Aorta (tissue), 5 donors: ENCODE results near the gene FZD1. TPM values are rescaled to one million over a fixed set of nuclear protein-coding genes. Genes with fewer than 3 reads are reported as not detected.

Source experiments
- ATAC-seq: fragments of 200-7000 bp; cut with Tn5 transposase; one replicate; pipeline ENCODE4 v1.9.1; 2022; ENCODE audit warnings: moderate library complexity; ENCODE audit not compliant: low FRiP score
- DNase-seq, 2 donors: peaks; one replicate each; pipeline ENCODE4 v3.0.0-alpha.2; 2020
- H3K27ac ChIP-seq, 2 donors: one replicate each; pipeline ENCODE4 v1.5.1; 2013; ENCODE audit warnings: low read length in 2 of 2, mild to moderate bottlenecking in 2 of 2, moderate library complexity in 2 of 2, control low read depth in 1 of 2, inconsistent platforms in 1 of 2, low read depth in 1 of 2
- H3K27me3 ChIP-seq, 2 donors: one replicate each; pipeline ENCODE4 v1.6.1; 2013; ENCODE audit warnings: control low read depth in 1 of 2, low read length in 1 of 2, mild to moderate bottlenecking in 1 of 2, moderate library complexity in 1 of 2; ENCODE audit not compliant: insufficient read depth in 2 of 2, control insufficient read depth in 1 of 2
- H3K36me3 ChIP-seq, 2 donors: one replicate each; pipeline ENCODE4 v1.6.1; 2013; ENCODE audit warnings: control low read depth in 1 of 2, low read length in 1 of 2, mild to moderate bottlenecking in 1 of 2; ENCODE audit not compliant: insufficient read depth in 2 of 2, control insufficient read depth in 1 of 2
- H3K4me1 ChIP-seq, 2 donors: one replicate each; pipeline ENCODE4 v1.6.1; 2013; ENCODE audit warnings: low read length in 2 of 2, control low read depth in 1 of 2, mild to moderate bottlenecking in 1 of 2, moderate library complexity in 1 of 2; ENCODE audit not compliant: insufficient read depth in 2 of 2, control insufficient read depth in 1 of 2
- H3K4me3 ChIP-seq, 2 donors: one replicate each; pipeline ENCODE4 v1.5.1; 2013; ENCODE audit warnings: low read length in 2 of 2, control low read depth in 1 of 2, mild to moderate bottlenecking in 1 of 2
- H3K9me3 ChIP-seq: one replicate; pipeline ENCODE4 v1.6.1; 2013; ENCODE audit warnings: mild to moderate bottlenecking, low read length; ENCODE audit not compliant: control insufficient read depth
- WGBS, 2 donors: extraction: QIAGEN DNeasy Blood & Tissue Kit; methylation state at CpG; one replicate each; pipeline ENCODE4 v1.1.7; 2013; 5-methylcytosine and 5-hydroxymethylcytosine counted together
- intact Hi-C, 2 donors: fragments of 100-400 bp; cut with DNase I; formaldehyde crosslinking; loops; one replicate each; pipeline versions ENCODE4 v1.14.2 to v1.15.0; 2022
- polyA plus RNA-seq, 2 donors: library from polyadenylated mRNA; stranded (reverse); fragments of 200-250 nt; gene quantifications; one replicate each; pipeline ENCODE4 v1.2.3, GENCODE V29; 2013
- total RNA-seq, 2 donors: library from RNA; stranded (reverse); fragmentation: NEBNext Ultra II Directional; extraction: Animal tissue kit (Norgen Biotek cat#: 25700); gene quantifications; one replicate each; pipeline ENCODE4 v1.2.1, GENCODE V29; 2021
- donor health status: healthy with polysubstance abuse.
- donor health status: Bipolar disorder and iron deficiency.
- donor health status: DM: no; HTN: no; CAD: no.
- donor health status: DM: no; HTN: no; CAD: no.
- donor health status: DM: yes; HTN: yes; CAD: no.

Gene FZD1
- total and polyA plus RNA-seq, 4 donors: 8.8 to 49.2 (median 27.3) TPM

- no peaks in the 10 kb centered on the region for H3K9me3 ChIP-seq
- ATAC-seq: no peak
- no peak overlapping the region for H3K4me3 ChIP-seq
- DNase-seq: no peak
- H3K27ac ChIP-seq: no peak overlapping the region
- intact Hi-C loops: no loop called here
- H3K4me1 ChIP-seq: peaks cover 2 to 3% of the 10 kb centered on the region in 2 donors
- no peaks in the 10 kb centered on the region for H3K36me3 ChIP-seq
- H3K27me3 ChIP-seq: no peaks in the 10 kb centered on the region
- 90 to 92% methylated on average over 5 of the region's 5 CpGs for WGBS, 2 donors
Measured at GRCh38 chr7:91289633-91290254, 25.5 kb downstream of the FZD1 start.

- intact Hi-C loops: no loop called here
- WGBS, 2 donors: 96 to 97% methylated on average over 5 of the region's 5 CpGs
Measured at GRCh38 chr7:91291302-91291701, 27.1 kb downstream of the FZD1 start.

DNA sequence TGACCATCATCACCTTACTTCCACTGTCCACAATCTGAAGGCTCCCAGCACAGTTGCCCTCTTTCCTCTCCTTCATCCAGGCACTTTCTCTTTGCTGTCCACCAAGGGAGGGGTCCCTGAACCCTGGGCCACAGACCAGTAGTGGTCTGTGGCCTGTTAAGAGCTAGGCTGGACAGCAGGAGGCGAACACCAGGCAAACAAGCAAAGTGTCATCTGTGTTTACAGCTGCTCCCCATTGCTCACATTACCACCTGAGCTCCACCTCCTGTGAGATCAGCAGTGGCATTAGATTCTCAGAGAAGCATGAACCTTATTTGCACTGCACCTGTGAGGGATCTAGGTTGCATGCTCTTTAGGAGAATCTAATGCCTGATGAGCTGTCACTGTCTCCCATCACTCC, 27.7 kb downstream of the FZD1 start:
- WGBS, 2 donors: 95 to 99% methylated on average over 1 of the region's 1 CpG
- Histone ChIP-seq H3K27ac (no peak overlapping the region), H3K4me3 (no peak overlapping the region), H3K4me1 (peaks cover 2 to 3% of the 10 kb centered on the region in 2 donors), H3K36me3 (no peaks in the 10 kb centered on the region), H3K27me3 (no peaks in the 10 kb centered on the region), H3K9me3 (no peaks in the 10 kb centered on the region)
- no peak for ATAC-seq
- intact Hi-C loops: no loop called here
- DNase-seq: no peak

More at GRCh38 chr7:91291302-91291701, 27.1 kb downstream of the FZD1 start:
- H3K4me3 ChIP-seq: no peak overlapping the region
- H3K9me3 ChIP-seq: no peaks in the 10 kb centered on the region
- no peaks in the 10 kb centered on the region for H3K36me3 ChIP-seq
- peaks cover 2 to 3% of the 10 kb centered on the region in 2 donors for H3K4me1 ChIP-seq
- no peaks in the 10 kb centered on the region for H3K27me3 ChIP-seq
- no peak overlapping the region for H3K27ac ChIP-seq
- ATAC-seq (no peak), DNase-seq (no peak)

GRCh38 chr7:91292506-91292905, 28.3 kb downstream of the FZD1 start:
- Histone ChIP-seq H3K27ac (no peak overlapping the region), H3K9me3 (no peaks in the 10 kb centered on the region), H3K36me3 (no peaks in the 10 kb centered on the region), H3K4me3 (no peak overlapping the region), H3K27me3 (no peaks in the 10 kb centered on the region), H3K4me1 (peaks cover 0 to 2% of the 10 kb centered on the region in 2 donors)
- ATAC-seq (no peak), DNase-seq (no peak)
- intact Hi-C loops: no loop called here
- 96 to 100% methylated on average over 1 of the region's 1 CpG for WGBS, 2 donors

DNA sequence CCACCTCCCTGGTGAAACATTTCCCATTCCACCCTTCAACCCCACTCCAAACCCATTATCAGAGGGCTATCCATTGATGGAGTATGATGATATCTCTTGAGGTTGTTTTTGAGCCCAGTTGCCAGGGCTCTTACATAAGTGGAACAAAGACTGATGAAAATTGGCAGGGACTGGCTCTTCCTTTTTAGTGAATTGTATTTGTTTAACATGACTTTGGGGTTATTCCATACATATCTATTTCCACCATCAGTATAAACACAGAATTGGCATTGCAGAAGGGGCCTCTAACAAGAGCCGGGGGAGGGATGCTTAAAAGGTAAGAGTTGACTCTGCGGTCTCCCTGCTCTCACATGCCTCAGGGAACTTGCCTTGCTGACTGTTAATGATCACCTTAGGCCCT, 28.9 kb downstream of the FZD1 start:
- Histone ChIP-seq H3K4me3 (no peak overlapping the region), H3K36me3 (no peaks in the 10 kb centered on the region), H3K27ac (no peak overlapping the region), H3K9me3 (no peaks in the 10 kb centered on the region), H3K27me3 (no peaks in the 10 kb centered on the region), H3K4me1 (no peaks in the 10 kb centered on the region)
- DNase-seq (no peak), ATAC-seq (no peak)
- intact Hi-C loops: no loop called here
- 90 to 91% methylated on average over 2 of the region's 2 CpGs for WGBS, 2 donors

DNA sequence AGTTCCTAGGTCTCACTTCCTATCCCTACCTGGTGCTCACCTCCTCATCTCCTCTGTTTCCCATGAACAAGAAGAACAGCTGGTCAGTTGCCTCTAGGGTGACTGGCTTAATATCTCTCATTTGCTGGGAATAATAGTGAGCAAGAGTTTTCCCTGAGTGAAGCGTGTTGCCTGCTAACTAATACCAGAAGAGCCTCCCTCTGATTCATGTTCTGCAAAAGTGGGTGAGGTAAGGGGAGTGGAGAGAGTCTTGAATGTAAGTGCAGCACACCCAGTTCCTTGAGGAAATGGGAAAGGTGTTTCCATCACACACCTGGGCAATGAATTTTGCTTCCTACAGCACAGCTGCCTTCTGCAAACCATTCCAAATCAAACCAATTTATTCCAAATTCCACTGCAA, 29.6 kb downstream of the FZD1 start:
- ATAC-seq (no peak), DNase-seq (no peak)
- Histone ChIP-seq H3K4me1 (no peaks in the 10 kb centered on the region), H3K27ac (no peak overlapping the region), H3K27me3 (no peaks in the 10 kb centered on the region), H3K4me3 (no peak overlapping the region), H3K9me3 (no peaks in the 10 kb centered on the region), H3K36me3 (no peaks in the 10 kb centered on the region)
- WGBS, 2 donors: 97 to 100% methylated on average over 1 of the region's 1 CpG
- intact Hi-C loops: no loop called here

- Histone ChIP-seq H3K9me3 (no peaks in the 10 kb centered on the region), H3K4me3 (no peak overlapping the region), H3K27me3 (no peaks in the 10 kb centered on the region), H3K36me3 (no peaks in the 10 kb centered on the region), H3K4me1 (no peaks in the 10 kb centered on the region), H3K27ac (no peak overlapping the region)
- WGBS, 2 donors: 89% methylated on average over 6 of the region's 6 CpGs
- intact Hi-C loops: no loop called here
- no peak for ATAC-seq
- no peak for DNase-seq
Measured at GRCh38 chr7:91294639-91295220, 30.5 kb downstream of the FZD1 start.

- Histone ChIP-seq H3K27ac (no peak overlapping the region), H3K36me3 (no peaks in the 10 kb centered on the region), H3K4me3 (no peak overlapping the region), H3K27me3 (no peaks in the 10 kb centered on the region), H3K9me3 (no peaks in the 10 kb centered on the region), H3K4me1 (no peaks in the 10 kb centered on the region)
- DNase-seq: no peak
- intact Hi-C loops: no loop called here
- no peak for ATAC-seq
- 95 to 96% methylated on average over 3 of the region's 3 CpGs for WGBS, 2 donors
Measured at GRCh38 chr7:91295576-91295975, 31.3 kb downstream of the FZD1 start.

DNA sequence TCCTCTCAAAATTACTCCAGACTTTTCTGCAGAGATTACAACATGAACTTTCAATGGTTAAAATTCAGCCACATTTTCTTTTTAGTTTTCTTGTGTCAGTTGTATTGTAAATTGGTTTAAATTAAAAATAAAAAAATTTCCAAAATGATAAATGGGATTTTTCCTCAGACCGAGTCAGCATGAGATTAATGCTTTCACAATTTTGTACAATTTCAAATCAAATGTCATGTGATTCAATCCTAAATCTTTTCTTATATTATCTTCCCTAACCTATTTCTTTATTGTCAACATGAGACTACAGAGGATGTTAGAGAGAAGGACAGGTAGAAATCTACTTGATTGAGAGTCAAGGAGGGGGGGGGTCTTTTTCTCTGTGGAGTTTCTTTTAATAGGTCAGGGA, 33.7 kb downstream of the FZD1 start:
- ATAC-seq: no peak

More for the DNA sequence above, 33.7 kb downstream of the FZD1 start:
- Histone ChIP-seq H3K36me3 (no peaks in the 10 kb centered on the region), H3K27ac (no peak overlapping the region), H3K4me1 (no peaks in the 10 kb centered on the region), H3K4me3 (no peak overlapping the region), H3K27me3 (peaks cover 0 to 2% of the 10 kb centered on the region in 2 donors), H3K9me3 (no peaks in the 10 kb centered on the region)
- WGBS, 2 donors: 67 to 80% methylated on average over 1 of the region's 1 CpG
- no peak for DNase-seq
- intact Hi-C loops: no loop called here
